HG03521 (cell line): Measurements from ENCODE around the gene CNIH3.
"Not testable (repeated sequence)": the region's sequence is repeated elsewhere in the genome, so short reads cannot be mapped to it uniquely, and the experiment has no call there.

Source experiments
- ATAC-seq: cut with Tn5 transposase; IDR thresholded peaks from one replicate; pipeline ENCODE4 v1.9.1; 2021; ENCODE audit warnings: mild to moderate bottlenecking, moderate library complexity; ENCODE audit not compliant: unreplicated experiment

CNIH3 gene

GRCh38 chr1:224683936-224684335 is 67.8 kb downstream of the CNIH3 start:
- ATAC-seq = no peak

GRCh38 chr1:224684979-224685425 is 68.9 kb downstream of the CNIH3 start:
- no peak for ATAC-seq

DNA sequence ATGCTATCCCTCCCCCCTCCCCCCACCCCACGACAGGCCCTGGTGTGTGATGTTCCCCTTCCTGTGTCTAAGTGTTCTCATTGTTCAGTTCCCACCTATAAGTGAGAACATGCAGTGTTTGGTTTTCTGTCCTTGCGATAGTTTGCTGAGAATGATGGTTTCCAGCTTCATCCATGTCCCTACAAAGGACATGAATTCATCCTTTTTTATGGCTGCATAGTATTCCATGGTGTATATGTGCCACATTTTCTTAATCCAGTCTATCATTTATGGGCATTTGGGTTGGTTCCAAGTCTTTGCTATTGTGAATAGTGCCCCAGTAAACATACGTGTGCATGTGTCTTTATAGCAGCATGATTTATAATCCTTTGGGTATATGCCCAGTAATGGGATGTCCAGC is 70.0 kb downstream of the CNIH3 start:
- ATAC-seq = not testable (repeated sequence)

DNA sequence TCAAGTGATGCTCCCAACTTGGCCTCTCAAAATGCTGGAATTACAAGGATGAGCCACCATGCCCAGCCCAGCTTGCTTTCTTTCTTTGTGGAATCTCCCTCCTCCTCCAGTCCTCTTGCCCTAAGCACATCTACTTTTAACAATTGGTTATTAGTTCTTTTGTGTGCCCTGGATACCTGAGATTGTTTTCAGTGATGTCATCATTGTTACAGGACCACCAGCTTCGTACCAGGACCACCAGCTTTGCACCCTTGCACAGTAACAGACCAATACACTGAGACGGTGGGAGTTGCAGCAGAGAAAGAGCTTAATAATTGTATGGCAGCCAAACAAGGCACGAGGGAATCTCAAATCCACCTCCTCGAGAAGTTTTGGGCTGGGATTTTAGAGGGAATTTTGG is 71.3 kb downstream of the CNIH3 start:
- no peak for ATAC-seq

DNA sequence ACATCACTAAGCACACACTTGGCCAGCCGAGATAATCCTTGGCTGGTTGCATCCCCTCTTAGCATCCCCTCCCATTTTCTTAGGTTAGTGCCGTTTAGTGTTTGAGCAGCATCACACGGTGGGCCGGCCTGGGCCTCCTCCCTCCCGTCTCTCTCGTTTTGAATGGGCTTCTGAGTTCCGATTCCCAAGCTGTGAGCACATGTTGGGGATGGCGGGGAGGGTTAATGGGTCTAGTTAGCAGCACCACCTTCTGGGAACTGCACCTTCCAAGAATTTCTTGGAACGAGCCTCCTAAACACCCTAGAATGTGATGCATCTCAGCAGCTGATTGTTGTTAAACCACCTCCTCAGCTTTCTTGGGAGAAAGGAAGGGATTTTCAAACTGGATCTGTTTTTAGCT is 73.3 kb downstream of the CNIH3 start:
- ATAC-seq = no peak

DNA sequence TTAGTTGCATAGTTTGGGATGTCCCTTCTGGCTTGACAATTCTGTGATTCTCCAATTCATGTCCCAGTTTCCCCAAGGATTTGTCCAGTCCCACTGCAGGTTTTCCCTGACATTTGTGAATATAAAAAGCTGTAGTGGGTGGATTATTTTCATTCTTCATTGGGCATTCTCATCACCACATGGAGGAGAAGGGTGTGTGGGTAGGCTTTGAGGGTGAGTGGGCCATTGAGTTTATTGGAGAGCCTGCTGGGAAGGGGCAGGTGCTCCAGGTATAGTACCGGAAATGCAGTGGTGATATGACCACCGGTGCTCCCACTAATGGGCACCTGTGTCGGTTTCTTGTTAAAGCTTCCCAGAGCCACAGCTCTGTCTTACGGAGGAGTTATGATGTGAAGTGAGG is 74.5 kb downstream of the CNIH3 start:
- no peak for ATAC-seq

DNA sequence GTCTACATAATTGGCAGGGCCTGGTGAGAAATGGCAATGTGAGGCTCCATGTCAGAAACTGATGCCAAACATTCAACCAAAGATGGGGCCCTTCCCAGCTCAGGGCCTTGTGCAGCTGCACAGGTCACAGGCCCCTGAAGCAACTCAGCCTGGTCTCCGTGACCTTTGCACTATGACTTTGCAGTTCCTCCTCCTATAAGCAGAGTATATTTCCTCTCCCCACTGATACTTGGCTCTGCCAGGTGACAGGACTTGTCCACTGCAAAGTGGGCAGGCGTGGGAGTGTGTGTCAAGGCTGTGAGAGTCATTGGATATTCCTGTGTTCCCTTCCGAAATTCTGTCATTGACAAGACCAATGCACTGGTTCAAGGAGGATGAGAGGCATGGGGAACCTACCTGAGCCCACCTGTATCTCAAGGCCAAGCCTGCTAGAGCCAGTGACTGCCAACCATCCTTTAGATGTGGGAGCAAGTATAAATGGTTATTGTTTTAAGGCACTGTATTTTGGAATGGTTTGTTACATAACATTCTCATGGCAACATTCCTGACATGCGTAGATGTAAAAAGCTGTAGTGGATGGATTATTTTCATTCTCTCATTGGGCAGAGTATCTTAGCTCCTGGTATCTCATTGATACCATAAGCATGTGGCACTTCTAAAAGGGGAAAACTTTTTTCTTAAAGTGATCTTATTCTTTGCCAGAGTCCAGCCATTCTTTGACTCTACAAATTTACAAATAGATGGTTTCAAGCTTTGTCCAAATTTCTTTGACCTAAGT is 75.2 kb downstream of the CNIH3 start:
- ATAC-seq = no peak

- no peak for ATAC-seq
Observed at GRCh38 chr1:224694969-224695368, 78.9 kb downstream of the CNIH3 start.

GRCh38 chr1:224696021-224696420 is 79.9 kb downstream of the CNIH3 start:
- no peak for ATAC-seq

- ATAC-seq = no peak
Observed at GRCh38 chr1:224696891-224697765, 81.0 kb downstream of the CNIH3 start.

GRCh38 chr1:224698015-224698451 is 81.9 kb downstream of the CNIH3 start:
- no peak for ATAC-seq

DNA sequence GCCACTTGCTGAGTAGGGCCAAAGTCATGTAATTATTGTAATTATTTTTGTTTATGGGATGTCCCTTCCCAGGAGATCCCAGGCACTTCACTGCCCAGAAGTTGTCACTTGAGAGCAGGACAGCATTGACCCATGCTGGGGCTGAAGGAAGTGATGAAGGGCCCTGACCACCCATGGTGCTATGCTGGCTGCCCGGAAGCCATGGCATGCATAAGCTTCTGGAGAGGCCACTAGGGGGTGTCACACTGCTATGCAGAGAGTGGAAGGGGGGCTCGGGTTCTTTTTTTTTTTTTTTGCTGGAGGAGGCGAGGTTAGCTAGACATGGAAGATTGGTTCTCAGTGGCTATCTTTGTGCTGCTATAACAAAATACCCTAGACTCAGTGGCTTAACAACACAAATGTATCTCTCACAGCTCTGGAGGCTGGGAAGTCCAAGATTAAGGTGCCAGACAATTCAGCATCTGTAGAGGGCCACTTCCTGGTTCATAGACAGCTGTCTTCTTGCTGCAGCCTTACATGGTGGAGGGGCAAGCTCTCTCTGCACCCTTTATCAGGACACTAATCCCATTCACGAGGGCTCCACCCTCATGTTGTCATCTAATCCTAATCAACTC is 84.9 kb downstream of the CNIH3 start:
- no peak for ATAC-seq

GRCh38 chr1:224703702-224704101 is 87.6 kb downstream of the CNIH3 start:
- no peak for ATAC-seq

GRCh38 chr1:224704107-224704735 is 88.1 kb downstream of the CNIH3 start:
- ATAC-seq = no peak

DNA sequence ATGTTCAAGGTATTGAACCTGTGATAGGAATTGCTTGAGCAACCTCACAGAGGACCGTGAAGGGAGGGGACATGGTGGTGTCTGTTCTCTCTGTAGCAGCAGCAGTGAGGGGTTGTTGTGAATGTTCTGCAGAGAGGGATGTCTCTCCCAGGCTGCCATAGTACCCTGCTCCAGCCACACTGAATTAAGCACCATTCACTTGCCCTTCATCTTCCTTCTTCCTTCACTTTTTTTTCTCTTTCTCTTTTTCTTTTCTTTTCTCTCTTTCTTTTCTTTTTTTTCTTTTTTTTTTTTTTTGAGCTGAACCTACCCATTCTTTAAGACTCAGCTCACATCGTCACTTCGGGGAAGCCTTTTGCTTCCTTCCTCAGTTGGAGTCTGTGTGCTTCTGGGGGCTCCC is 89.5 kb downstream of the CNIH3 start:
- no peak for ATAC-seq

DNA sequence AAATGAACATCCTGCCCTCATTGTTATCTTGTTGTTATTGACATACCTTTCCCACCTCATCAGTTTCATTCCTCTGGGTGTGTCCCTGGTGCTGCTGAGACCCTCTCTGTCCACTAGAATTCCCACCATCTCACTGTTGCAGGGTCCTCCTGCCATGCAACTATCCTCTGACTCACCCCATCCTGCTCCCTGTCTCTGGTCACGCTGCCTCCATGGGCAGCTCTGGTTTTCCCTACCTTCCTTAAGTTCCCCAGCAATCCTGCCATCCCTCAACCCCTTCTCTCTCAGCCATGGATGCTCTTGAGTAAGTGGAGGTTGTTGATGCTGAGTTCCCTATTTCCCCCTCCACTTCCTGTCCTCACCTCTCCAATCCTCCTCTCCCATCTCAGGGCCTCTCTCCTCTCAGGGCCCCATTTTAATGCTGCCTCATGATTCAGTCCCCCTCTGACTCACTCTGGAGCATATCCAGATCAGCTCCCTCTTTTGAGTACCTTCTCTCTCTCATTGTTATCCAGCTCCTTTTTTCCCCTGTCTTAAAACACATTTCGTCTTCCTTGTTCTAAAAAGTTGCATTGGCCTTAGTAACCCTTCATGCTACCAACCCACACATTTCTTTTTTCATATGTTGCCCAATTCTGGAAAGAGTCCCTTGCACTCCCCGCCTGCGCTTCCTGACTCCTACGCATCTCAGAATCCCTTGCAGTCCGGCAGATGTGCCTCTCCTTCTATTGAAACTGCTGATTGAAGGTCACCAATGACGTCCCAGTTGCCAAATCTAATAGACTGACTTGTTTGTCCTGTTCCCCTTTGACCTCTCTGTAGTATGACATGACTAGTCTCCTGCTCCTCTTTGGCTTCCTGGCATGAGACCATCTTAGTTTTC is 92.0 kb downstream of the CNIH3 start:
- ATAC-seq = no peak

GRCh38 chr1:224710196-224710595 is 94.1 kb downstream of the CNIH3 start:
- no peak for ATAC-seq

- not testable (repeated sequence) for ATAC-seq
Observed at GRCh38 chr1:224711231-224711756, 95.2 kb downstream of the CNIH3 start.

GRCh38 chr1:224711876-224712275 is 95.8 kb downstream of the CNIH3 start:
- ATAC-seq = no peak

- ATAC-seq = no peak
Observed at GRCh38 chr1:224713228-224713627, 97.1 kb downstream of the CNIH3 start.
